GM21825 (cell line): ENCODE data around the gene RPTOR.
"Not testable (repeated sequence)": the region's sequence is repeated elsewhere in the genome, so short reads cannot be mapped to it uniquely, and the experiment has no call there.

Experiments used
- ATAC-seq: cut with Tn5 transposase; IDR thresholded peaks from one replicate; pipeline ENCODE4 v1.9.1; 2021; ENCODE audit warnings: mild to moderate bottlenecking, moderate library complexity; ENCODE audit not compliant: unreplicated experiment

The RPTOR gene

DNA sequence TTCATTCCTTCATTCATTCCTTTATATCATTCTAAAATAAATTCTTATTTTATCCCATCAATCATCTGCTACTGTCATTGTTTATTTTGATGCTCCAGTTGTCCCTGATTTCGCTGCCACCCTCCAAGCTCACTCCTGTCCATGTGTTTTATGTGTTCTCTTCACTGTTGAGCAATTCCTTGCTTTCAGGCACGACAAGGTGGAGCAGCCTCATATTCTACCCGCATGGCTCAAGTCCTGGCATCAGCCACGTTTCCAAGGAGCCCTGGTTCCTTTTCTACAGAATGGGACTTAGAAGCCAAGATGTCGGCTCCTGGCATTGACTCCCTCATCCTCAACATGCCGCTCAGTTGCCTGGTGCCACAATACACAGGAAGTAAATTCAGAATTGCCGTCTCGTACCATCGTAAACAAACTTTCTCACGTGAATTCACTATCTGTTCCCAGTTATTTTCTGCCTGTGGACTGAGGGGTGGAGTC lies 139.0 kb downstream of the RPTOR start:
- no peak for ATAC-seq

GRCh38 chr17:80687839-80688238 lies 143.2 kb downstream of the RPTOR start:
- no peak for ATAC-seq

DNA sequence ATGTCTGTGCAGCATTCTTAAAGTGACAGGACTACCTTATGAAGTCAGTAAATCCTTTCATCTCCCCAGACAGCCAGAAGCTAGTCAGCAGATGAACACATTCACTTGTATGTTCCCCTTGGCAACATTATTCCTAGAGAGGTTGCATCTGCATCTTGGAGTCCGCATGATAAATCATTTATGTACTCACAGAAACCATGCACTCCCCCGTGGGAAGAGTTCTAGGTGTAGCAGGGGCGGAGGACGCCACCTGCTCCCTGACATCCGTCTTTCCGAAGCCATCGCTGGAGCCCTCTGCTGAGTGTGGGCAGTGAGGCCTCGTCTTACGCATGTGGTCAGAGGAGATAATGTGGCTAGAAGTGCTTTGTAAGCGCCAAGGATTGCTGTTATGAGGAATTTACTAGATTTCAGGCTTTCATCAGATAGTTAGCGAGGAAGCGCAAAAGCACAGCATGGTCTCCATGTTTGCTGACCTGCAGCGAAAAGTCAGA lies 144.5 kb downstream of the RPTOR start:
- no peak for ATAC-seq

DNA sequence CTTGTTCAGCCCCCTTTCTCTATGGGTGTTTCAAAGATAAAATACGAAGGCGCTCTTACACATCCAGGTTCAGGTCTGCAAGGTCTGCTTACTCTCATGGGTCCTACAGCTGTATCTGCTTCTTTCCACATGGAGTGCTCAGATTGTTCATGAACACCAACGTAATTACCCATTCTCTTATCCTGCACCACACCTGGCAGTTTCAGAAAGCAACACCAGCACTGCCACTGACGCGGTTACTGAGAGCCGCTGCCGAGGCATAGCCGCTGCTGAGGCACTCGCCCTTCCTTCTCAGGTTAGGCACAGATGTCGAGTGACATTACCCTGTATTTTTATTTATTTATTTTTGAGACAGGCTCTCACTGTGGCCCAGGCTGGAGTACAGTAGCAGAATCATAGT lies 147.1 kb downstream of the RPTOR start:
- ATAC-seq = no peak

GRCh38 chr17:80692931-80693467 lies 148.4 kb downstream of the RPTOR start:
- no peak for ATAC-seq

GRCh38 chr17:80693511-80693910 lies 148.9 kb downstream of the RPTOR start:
- ATAC-seq = no peak

DNA sequence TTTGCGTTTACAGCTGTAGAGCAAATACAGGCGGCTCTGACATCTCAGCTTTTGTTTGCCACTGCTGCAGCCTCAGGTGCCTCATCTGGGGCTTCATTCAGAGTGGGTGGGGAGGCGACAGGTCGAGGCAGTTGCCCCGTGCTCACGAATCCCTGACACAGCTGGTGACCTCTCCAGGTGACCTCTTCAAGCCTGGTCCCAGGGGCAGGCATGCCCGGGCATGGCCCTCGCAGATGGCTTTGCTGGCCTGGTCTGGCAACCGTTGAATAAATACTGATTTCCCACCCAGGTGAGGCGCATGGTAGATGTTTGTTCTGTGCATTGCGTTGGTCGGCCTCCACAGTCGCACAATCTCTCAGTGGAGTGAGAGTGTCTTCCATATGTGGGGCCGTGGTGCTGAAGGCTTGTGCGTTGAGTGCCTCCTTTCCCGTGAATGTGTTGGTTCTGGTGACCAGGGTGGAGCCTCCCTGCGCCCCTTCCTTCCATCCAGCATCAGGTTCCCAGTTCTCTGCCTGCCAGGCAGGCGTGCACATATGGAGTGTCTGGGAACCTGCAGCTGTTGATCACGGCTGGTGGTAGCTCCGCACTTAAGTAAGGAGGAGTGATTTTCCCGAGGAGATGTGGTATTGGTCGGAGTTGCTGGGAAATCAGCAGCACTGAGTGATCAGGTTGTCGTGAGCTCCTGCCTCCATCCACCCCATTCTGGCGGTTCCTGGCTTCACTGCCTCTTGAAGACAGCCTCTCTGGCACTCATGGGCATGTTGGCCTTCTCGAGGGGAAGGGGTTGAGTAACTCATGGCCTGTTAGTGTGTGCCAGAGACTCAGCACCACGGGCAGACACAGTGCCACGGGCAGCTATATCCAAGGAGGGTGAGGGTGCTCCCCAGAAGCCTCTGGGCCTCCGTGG lies 149.7 kb downstream of the RPTOR start:
- ATAC-seq = no peak

DNA sequence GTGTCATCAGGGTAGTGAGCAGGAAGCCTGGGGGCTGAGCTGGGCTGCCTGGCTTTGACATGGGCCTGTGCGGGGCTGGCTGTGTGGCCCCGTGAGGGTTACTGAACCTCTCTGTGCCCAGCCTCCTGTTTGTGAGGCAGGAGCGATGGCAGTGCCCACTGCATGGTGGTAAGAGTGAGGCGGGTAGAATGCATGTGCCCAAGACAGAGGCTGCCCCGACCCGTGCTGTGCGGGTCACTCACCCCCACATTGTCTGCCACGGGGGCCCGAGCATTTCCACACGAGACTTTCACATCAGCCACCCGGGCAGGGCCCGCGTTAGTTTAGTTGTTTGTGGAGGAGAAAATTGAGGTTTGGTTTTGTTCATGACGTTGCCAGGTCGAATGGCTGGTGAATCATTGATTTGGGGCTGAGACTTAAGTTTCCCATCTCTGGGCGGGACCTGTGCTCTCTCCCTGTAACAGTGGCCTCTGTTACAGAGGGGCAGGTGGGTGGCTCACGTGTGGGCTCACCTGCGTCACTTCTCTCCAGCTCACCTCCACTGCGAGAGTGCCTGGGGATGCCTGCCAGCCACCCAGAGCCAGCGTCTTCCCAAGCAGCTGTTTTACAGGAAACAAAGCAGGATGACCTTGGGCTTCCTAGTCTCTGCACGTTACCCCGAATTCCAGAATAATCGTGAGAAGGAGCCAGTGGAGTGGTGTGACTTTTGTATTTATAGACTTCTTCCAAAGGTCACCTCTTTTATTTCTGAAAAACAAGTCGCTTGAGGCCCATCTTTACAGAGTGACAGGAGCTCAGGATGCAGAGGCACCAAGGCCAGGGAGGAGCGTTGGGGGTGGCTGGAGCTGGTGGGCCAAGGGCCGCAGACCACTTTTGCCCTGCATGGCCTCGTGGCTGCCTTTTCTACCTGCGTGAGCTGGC lies 150.6 kb downstream of the RPTOR start:
- ATAC-seq = no peak

DNA sequence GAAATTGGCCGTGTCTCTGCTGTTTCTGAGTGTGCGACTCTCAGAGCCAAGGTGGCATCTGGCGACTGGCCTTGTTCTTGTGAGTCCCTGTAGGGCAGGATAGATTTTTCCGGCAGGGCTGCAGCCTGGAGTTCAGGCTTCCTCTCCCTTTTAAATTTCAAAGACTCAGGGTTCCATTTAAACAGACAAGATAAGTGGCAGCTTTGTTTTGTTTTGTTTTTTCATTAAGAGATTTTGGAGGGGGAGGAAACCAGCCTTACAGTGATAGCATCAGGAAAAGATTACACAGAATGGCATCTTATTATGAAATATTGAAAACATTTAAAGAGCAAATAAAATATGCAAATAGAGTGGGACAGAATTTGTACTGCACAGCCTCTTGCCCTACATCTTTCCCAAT lies 151.3 kb downstream of the RPTOR start:
- ATAC-seq = no peak

DNA sequence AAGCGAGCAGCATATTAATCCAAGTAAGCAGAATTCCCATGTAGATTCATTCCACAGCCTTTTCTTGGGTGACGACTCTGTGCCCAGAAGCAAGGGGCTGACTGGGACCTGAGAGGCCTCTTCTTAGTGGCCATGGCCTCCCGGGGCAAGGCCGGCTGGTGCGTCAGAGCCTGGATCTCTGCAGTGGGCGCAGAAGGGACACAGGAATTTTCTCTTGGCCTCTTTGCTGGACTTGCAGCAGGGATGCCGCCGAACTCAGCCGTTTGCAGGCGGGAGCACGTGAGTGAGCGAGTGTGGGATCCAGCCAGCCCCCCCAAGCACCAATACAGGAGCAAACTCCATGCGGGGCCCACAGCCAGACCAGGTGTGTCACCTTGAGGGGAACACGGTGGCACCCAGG lies 151.8 kb downstream of the RPTOR start:
- no peak for ATAC-seq

DNA sequence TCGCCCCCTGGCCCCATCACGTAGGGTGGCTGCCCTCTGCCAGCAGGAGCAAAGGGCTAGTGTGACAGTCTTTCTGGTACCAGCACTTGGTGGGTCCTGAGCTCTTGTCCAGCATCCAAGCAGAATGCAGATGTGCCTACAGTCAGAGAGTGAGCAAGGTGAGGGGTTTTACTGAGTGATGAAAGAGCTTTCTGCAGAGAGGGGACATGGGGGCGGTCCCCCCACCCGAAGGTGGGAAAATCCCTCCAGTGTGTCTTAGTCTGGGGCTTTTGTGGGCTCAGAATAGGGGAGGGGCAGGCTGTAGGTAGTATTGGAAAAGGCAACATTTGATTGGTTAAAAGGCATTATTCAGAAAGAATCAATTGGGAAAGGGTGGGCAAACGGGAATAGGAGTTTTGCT lies 152.3 kb downstream of the RPTOR start:
- no peak for ATAC-seq

DNA sequence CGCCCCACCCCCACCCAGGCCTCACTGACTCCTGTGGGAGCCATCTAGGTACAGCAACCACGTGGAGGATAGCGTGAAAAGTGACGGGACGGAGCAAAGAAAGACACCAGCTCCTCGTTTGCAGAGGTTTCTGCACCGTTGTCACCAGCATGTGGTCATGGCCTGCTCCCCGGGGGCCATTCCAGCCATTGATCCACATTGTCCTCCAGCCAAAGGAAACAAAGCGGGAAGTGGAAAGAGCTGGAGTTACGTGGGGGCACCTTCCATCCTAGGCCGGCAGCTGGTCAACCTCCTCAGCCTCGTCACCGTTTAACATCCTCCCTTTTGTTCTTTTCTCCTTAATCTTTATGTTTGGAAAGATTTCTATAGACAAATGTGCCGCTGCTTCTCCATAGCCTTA lies 153.7 kb downstream of the RPTOR start:
- no peak for ATAC-seq

DNA sequence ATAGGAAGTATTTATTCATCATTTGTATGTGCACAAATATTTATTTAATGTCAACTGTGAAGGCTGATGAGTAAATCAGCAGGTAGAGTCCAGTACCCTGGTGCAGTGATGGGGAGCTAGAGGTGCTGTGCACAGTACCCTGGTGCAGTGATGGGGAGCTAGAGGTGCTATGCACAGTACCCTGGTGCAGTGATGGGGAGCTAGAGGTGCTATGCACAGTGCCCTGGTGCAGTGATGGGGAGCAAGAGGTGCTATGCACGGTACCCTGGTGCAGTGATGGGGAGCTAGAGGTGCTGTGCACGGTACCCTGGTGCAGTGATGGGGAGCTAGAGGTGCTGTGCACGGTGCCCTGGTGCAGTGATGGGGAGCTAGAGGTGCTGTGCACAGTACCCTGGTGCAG lies 154.6 kb downstream of the RPTOR start:
- not testable (repeated sequence) for ATAC-seq

DNA sequence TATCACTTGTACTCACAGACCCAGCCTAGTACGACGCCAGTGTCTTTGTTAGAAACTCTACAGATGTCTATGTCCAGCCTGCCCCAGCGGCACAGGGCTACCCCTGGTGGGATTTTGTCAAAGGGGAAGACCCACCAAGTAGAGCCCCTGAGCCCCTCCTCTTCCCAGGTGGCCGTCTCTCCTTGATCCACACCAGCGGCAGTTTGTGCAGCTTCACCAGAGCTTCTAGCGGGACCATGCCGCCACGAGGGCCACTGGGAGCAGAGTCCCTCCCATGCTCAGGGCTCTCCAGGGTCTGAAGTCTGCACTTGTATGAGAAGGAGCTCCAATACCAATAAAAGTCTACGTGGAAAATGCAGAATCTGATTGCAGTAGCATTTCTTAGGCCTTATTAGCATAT lies 157.1 kb downstream of the RPTOR start:
- no peak for ATAC-seq

GRCh38 chr17:80702315-80703141 lies 157.9 kb downstream of the RPTOR start:
- no peak for ATAC-seq

DNA sequence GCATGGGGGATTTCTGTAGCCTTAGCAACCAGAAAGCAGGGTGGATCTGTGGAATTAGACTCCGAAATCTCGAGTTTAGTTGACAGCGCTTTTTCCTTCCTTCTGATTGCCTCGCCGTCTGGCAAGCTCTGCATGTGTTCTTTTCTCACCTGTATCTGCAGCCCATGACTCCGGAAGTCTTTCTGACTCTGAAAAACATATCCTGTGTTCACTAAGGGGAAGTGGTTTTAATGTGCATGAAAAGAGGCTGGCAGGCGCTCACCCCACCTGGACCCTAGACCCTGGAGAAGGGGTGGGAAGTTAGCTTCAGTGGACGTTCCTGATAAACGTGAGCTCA lies 158.5 kb downstream of the RPTOR start:
- ATAC-seq = no peak

DNA sequence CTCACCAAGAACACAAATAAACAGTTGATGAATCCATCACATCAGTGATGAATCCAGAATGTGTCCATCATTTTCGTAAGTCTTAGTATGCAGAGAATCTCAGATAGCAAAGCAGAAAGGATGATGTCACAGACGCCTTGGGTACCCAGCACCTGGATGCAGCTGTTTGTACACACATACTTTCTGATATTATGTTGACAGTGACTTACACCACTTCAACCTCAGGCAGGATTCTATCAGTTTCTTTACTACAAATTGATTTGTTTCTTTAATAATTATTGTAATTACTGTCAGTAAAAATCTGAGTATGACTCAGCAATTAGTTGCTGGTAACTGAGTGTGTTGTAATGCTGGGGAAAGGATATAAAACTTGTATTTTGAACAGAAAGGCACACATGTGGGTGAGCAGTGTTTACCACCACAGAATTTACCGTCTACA lies 159.8 kb downstream of the RPTOR start:
- ATAC-seq = no peak

- no peak for ATAC-seq
Observed at GRCh38 chr17:80704894-80705293, 160.3 kb downstream of the RPTOR start.

DNA sequence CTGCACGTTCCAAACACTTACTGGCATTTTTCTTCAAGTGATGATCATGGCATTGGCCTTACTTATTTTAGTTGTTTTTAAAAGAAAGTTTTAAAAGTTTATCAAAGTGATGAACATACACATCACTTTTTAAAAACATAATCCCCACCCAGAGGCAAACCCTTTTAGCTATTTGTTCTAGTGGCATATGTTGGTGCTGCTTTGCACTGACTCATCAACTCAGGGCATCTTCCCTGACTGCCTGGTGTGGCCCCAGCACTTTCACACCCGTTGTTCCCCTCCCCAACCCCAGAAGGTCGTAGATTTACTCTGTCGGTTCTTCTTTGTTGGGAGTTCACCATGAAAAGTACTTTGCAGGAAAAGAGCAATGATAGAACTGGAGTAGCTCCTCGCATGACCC lies 161.3 kb downstream of the RPTOR start:
- ATAC-seq = no peak

DNA sequence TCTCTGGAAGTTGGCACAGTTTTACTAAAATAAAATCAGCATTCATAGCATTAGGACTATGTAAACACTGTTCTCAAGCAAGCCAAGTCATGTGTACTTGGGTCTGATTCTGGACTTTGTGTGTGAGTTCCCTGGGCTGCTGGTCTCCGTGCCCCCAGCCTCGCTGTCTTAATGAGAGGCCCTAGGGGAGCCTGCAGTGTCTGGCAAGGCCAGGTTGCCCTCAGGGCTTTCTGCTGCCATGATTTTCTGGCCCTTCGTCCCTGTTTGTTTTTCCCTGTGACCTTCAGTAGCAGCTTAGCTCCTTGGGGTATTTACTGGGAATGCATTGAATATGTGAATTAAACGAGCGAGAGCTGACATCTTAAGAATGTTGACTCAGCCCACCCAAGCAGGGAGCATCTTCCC lies 161.8 kb downstream of the RPTOR start:
- ATAC-seq = no peak
